Measurements from ENCODE around the gene ADARB2. TPM values are rescaled to one million over a fixed set of nuclear protein-coding genes. Genes with fewer than 3 reads are reported as not detected.

Gene ADARB2
- total RNA-seq, 2 experiments from 2014 or later, result 1.3 to 1.4 TPM

DNA sequence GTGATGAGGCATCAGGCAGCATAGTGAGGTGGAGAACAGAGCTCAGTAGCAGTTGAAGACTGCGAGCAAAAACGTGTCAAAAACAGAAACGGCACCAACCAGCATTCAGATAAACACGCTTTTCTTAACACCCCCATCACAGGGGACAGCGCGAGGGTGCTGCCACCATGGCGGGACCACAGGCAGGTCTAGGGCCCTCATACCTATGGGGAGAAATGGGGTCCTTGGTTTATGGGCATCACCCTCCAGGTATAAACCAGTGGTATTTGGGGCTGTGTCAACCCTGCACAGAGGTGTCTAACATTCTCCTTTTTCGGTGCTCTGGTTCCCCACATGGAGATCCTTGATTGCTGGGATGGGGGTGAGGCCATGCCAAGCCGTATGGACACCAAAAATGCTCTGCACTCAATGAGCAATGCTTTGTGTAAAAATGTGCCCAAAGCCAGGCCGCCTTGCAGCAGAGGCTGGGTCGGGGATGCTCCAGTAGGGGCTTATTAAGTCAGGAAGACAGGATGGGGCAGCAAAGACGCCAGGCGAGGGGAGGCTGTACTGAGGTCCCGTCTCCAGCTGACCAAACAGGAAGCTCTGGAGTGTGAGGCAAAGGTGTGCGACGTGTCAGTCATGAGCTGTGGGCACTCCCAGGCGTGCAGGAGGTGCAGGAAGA lies 489.6 kb downstream of the ADARB2 start:
- intact Hi-C loops (cut with micrococcal nuclease), result no loop called here
- CTCF ChIA-PET, result interaction anchor here (0.6 kb wide), 1 partner anchor 198 kb away, joined by 3 read pairs; no protein-coding TSS in a partner anchor
- Mint-ChIP-seq H3K27ac (no peak overlapping the region), H3K27me3 (ENCODE audit: low read depth) (peaks cover 52% of the 10 kb centered on the region), H3K4me1 (ENCODE audit: low read depth) (peaks cover 9% of the 10 kb centered on the region), H3K9me3 (peaks cover 3% of the 10 kb centered on the region), H3K4me3 (no peak overlapping the region), H3K36me3 (ENCODE audit: low read depth) (no peaks in the 10 kb centered on the region)
- DNase-seq, result no peak

DNA sequence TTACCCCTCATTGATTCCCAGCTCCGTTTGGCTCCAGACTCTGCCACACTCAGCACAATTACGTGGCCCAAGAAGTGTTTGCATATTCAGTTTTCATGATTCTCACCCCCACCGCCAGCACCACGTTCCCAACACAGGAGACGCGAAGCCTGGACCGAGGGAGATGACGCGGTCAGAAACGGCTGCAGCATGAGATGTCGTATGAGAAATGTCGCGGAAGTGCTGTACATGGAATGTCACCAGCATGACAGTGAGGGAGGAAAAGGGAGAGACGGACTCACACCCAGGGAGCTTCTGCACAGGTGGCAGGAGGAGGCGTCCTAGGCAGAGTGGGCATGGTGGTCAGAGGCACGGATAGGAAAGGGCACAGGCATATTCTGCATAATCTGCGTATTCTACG lies 492.8 kb downstream of the ADARB2 start:
- H3K36me3 Mint-ChIP-seq (ENCODE audit: low read depth), result peaks cover 2% of the 10 kb centered on the region
- H3K4me3 Mint-ChIP-seq, result no peak overlapping the region
- peaks cover 3% of the 10 kb centered on the region for H3K9me3 Mint-ChIP-seq
- DNase-seq, result no peak
- intact Hi-C loops (cut with micrococcal nuclease), result loop anchor here (5.0 kb wide), 1 partner anchor 132 kb away; no protein-coding TSS in a partner anchor
- no peak overlapping the region for H3K27ac Mint-ChIP-seq
- CTCF ChIA-PET, result interaction anchor here (0.6 to 1.1 kb wide), 2 partner anchors 136 to 926 kb away, joined by 3 read pairs; no protein-coding TSS in a partner anchor
- H3K27me3 Mint-ChIP-seq (ENCODE audit: low read depth), result peaks cover 27% of the 10 kb centered on the region
- peaks cover 16% of the 10 kb centered on the region for H3K4me1 Mint-ChIP-seq (ENCODE audit: low read depth)

GRCh38 chr10:1243486-1244234 lies 493.7 kb downstream of the ADARB2 start:
- Mint-ChIP-seq H3K9me3 (peaks cover 3% of the 10 kb centered on the region), H3K4me3 (no peak overlapping the region), H3K27me3 (ENCODE audit: low read depth) (peaks cover 23% of the 10 kb centered on the region), H3K27ac (no peak overlapping the region), H3K4me1 (ENCODE audit: low read depth) (peaks cover 16% of the 10 kb centered on the region), H3K36me3 (ENCODE audit: low read depth) (peaks cover 2% of the 10 kb centered on the region)
- CTCF ChIA-PET, result interaction anchor here (0.9 to 1.1 kb wide), 2 partner anchors 104 to 135 kb away, joined by 3 to 4 read pairs; no protein-coding TSS in a partner anchor
- intact Hi-C loops (cut with micrococcal nuclease), result loop anchor here (5.0 kb wide), 1 partner anchor 131 kb away; no protein-coding TSS in a partner anchor
- DNase-seq, result peak; percentile 25

- no peak overlapping the region for H3K4me3 Mint-ChIP-seq
- intact Hi-C loops (cut with micrococcal nuclease), result loop anchor here (5.0 kb wide), 1 partner anchor 131 kb away; no protein-coding TSS in a partner anchor
- CTCF ChIA-PET, result no interaction called here
- H3K4me1 Mint-ChIP-seq (ENCODE audit: low read depth), result peaks cover 16% of the 10 kb centered on the region
- peaks cover 2% of the 10 kb centered on the region for H3K36me3 Mint-ChIP-seq (ENCODE audit: low read depth)
- H3K27me3 Mint-ChIP-seq (ENCODE audit: low read depth), result peaks cover 18% of the 10 kb centered on the region
- H3K27ac Mint-ChIP-seq, result no peak overlapping the region
- DNase-seq, result no peak
- H3K9me3 Mint-ChIP-seq, result peaks cover 3% of the 10 kb centered on the region
Measured at GRCh38 chr10:1242975-1243374, 494.4 kb downstream of the ADARB2 start.

- no peak for DNase-seq
- CTCF ChIA-PET, result no interaction called here
- intact Hi-C loops (cut with micrococcal nuclease), result loop anchor here (5.0 kb wide), 1 partner anchor 130 kb away; no protein-coding TSS in a partner anchor
Measured at GRCh38 chr10:1241973-1242935, 495.1 kb downstream of the ADARB2 start.

DNA sequence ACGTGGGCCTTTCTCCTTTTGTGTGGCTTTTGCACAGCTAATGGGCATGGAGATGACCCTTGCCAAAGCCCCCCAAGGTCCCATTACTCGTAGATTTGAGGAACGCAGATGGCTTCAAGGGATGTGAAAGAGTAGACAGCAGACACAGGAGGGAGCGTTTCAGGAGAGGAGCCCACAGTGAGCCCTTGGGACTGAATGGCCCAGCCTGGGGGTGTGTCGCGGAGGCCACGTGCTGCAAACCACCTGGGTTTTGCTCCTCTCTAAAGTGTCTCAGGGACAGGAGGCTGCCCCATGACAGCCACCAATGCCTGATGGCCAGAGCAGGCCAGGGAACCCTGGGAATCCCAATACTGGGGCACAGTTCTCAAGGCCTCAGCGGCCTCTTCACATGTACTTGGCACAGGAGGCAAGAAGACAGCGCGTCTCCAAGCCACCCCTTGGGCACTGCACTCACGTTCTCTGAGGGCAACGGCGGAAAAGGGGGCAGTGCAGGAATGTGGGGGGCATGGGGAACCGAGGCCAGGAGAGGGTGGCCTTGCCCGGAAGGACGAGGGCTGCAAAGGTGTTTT lies 495.9 kb downstream of the ADARB2 start:
- Mint-ChIP-seq H3K4me1 (ENCODE audit: low read depth) (peaks cover 14% of the 10 kb centered on the region), H3K36me3 (ENCODE audit: low read depth) (peaks cover 2% of the 10 kb centered on the region), H3K27me3 (ENCODE audit: low read depth) (peaks cover 8% of the 10 kb centered on the region), H3K9me3 (peaks cover 3% of the 10 kb centered on the region), H3K27ac (no peak overlapping the region), H3K4me3 (no peak overlapping the region)
- DNase-seq, result no peak
- intact Hi-C loops (cut with micrococcal nuclease), result loop anchor here (5.0 kb wide), 1 partner anchor 129 kb away; no protein-coding TSS in a partner anchor
- CTCF ChIA-PET, result no interaction called here

More at GRCh38 chr10:1241973-1242935, 495.1 kb downstream of the ADARB2 start:
- peaks cover 12% of the 10 kb centered on the region for H3K27me3 Mint-ChIP-seq (ENCODE audit: low read depth)
- H3K4me1 Mint-ChIP-seq (ENCODE audit: low read depth), result peaks cover 14% of the 10 kb centered on the region
- peaks cover 2% of the 10 kb centered on the region for H3K36me3 Mint-ChIP-seq (ENCODE audit: low read depth)
- no peak overlapping the region for H3K27ac Mint-ChIP-seq
- H3K4me3 Mint-ChIP-seq, result no peak overlapping the region
- peaks cover 3% of the 10 kb centered on the region for H3K9me3 Mint-ChIP-seq

- Mint-ChIP-seq H3K4me1 (ENCODE audit: low read depth) (peaks cover 14% of the 10 kb centered on the region), H3K27ac (peak overlapping the region; percentile 98), H3K27me3 (ENCODE audit: low read depth) (peaks cover 8% of the 10 kb centered on the region), H3K36me3 (ENCODE audit: low read depth) (peaks cover 2% of the 10 kb centered on the region), H3K9me3 (peaks cover 3% of the 10 kb centered on the region), H3K4me3 (peak overlapping the region; percentile 82)
- DNase-seq, result peak; percentile 59
- intact Hi-C loops (cut with micrococcal nuclease), result loop anchor here (5.0 kb wide), 1 partner anchor 128 kb away; no protein-coding TSS in a partner anchor
- CTCF ChIA-PET, result no interaction called here
Measured at GRCh38 chr10:1240341-1240775, 497.0 kb downstream of the ADARB2 start.

DNA sequence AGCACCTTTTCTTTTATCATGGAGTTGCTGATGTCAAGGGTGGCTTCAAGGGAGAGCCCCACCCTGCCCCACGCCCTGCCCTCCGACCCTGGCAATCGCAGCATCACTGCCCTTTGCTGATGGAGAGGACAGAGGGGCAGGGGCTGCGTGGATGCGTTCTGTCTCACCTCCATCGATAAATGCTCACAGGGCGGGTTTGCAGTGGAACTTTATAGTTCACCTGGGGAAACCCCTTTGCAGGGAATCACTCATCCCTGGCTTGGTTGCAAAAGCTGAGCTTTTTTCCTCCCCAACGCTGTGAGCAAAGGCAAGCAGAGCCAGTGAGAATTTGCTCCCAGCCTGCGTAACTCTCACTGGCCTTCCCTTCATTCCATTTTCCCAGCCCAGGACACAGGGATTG lies 504.3 kb downstream of the ADARB2 start:
- Mint-ChIP-seq H3K4me1 (ENCODE audit: low read depth) (no peaks in the 10 kb centered on the region), H3K4me3 (no peak overlapping the region), H3K9me3 (peaks cover 3% of the 10 kb centered on the region), H3K27ac (no peak overlapping the region), H3K27me3 (ENCODE audit: low read depth) (no peaks in the 10 kb centered on the region), H3K36me3 (ENCODE audit: low read depth) (peaks cover 11% of the 10 kb centered on the region)
- CTCF ChIA-PET, result no interaction called here
- intact Hi-C loops (cut with micrococcal nuclease), result no loop called here
- DNase-seq, result peak; percentile 35

- H3K27ac Mint-ChIP-seq, result no peak overlapping the region
- H3K9me3 Mint-ChIP-seq, result peaks cover 3% of the 10 kb centered on the region
- no peaks in the 10 kb centered on the region for H3K27me3 Mint-ChIP-seq (ENCODE audit: low read depth)
- H3K36me3 Mint-ChIP-seq (ENCODE audit: low read depth), result peaks cover 11% of the 10 kb centered on the region
- H3K4me3 Mint-ChIP-seq, result no peak overlapping the region
- CTCF ChIA-PET, result no interaction called here
- no peaks in the 10 kb centered on the region for H3K4me1 Mint-ChIP-seq (ENCODE audit: low read depth)
- DNase-seq, result no peak
- intact Hi-C loops (cut with micrococcal nuclease), result no loop called here
Measured at GRCh38 chr10:1232164-1232911, 505.0 kb downstream of the ADARB2 start.

DNA sequence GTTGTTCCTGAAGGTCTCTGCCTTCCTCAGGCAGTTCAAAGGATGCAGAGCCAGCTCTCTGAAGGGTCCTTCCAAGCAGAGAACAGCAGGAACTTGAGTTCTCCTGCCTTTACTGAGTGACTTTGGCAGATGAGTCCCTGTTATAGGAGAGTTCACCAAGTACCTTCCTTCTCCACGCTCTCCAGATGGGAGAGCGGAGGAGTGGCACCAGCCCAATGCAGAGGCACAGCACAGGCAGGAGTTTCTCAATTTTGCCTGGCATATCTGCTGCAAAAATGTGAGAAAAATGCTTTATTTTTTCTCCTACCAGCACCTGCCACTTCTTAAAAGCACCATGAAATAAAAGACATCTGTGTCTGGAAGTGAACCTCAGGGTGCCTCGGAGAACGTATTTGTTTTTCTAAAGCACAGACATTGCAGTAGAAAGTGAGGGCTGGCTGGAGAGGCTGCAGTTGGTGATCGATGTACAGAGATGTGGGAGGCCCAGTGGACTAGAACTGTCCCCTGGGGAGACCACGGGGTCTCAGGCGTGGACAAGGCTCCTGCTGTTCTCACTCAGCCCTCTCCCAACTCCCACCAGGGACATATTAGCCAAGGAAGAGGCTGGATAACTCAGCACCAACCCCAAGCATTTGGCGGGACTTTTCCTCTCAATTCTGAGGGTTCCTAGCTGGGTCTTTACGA lies 506.6 kb downstream of the ADARB2 start:
- no peak overlapping the region for H3K4me3 Mint-ChIP-seq
- H3K4me1 Mint-ChIP-seq (ENCODE audit: low read depth), result no peaks in the 10 kb centered on the region
- CTCF ChIA-PET, result no interaction called here
- H3K36me3 Mint-ChIP-seq (ENCODE audit: low read depth), result peaks cover 11% of the 10 kb centered on the region
- no peak overlapping the region for H3K27ac Mint-ChIP-seq
- H3K9me3 Mint-ChIP-seq, result peaks cover 3% of the 10 kb centered on the region
- no peak for DNase-seq
- H3K27me3 Mint-ChIP-seq (ENCODE audit: low read depth), result no peaks in the 10 kb centered on the region
- intact Hi-C loops (cut with micrococcal nuclease), result no loop called here

DNA sequence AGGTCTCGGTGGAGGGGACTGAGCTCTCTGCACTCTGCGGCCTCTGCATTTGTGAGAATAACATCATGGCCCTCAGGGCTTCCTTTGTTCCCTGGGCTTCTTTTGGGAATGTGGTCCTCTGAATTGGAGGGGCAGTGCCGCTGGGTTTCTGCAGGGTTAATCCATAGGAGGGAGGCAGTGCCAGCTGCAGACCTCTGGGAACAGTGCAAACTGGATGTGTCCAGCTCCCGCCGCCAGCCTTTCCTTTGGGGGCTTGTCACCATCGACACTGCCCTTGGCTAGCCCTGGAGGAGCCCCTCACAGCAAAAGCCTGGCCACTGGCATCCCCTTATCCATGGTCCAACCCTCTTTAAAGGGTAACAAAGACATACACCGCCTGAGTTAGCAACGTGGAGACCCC lies 507.2 kb downstream of the ADARB2 start:
- Mint-ChIP-seq H3K36me3 (ENCODE audit: low read depth) (peaks cover 11% of the 10 kb centered on the region), H3K9me3 (peaks cover 3% of the 10 kb centered on the region), H3K27me3 (ENCODE audit: low read depth) (no peaks in the 10 kb centered on the region), H3K4me3 (no peak overlapping the region), H3K27ac (no peak overlapping the region), H3K4me1 (ENCODE audit: low read depth) (no peaks in the 10 kb centered on the region)
- CTCF ChIA-PET, result no interaction called here
- DNase-seq, result no peak
- intact Hi-C loops (cut with micrococcal nuclease), result no loop called here

Data from activated naive CD4-positive, alpha-beta T cell treated with anti-CD3 and anti-CD28 coated beads for 36 hours (primary cell).